ENCODE measurements around the gene PDE4B. TPM values are rescaled to one million over a fixed set of nuclear protein-coding genes. Genes with fewer than 3 reads are reported as not detected.

Gene PDE4B
- total RNA-seq, 1 donor from 2014 or later: 29.0 TPM

DNA sequence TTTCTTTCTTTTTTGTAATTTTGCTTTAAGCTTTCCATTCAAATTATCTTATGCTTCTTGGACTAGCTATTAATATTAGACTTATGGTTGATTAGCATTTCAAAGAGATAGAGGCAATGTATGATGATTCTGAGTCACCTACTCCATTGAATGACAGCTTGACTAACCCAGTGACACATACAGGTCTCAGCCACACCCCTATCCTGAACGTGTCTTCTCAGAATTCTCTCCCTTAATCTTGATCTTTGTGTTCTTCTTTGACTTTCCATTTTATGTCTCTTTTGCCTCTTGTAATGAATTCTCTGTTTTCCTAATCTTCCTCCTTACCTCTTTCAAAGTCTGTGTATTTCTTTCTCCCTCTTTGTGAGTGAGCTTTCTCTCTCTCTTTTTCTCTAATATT, 241.1 kb downstream of the PDE4B start:
- intact Hi-C loops (cut with DNase I): no loop called here
- no peaks in the 10 kb centered on the region for H3K27me3 ChIP-seq
- H3K36me3 ChIP-seq: no peaks in the 10 kb centered on the region
- no peaks in the 10 kb centered on the region for H3K9me3 ChIP-seq
- no peak for DNase-seq (ENCODE audit: extremely low spot score in 2 of 2)
- H3K27ac ChIP-seq: no peak overlapping the region
- H3K4me1 ChIP-seq: no peaks in the 10 kb centered on the region
- TF ChIP-seq POLR2AphosphoS5 (IDR thresholded peaks at IDR 0.05; ENCODE audit: insufficient read depth in 1 of 2, low read depth in 1 of 2) (no peak), POLR2A (IDR thresholded peaks at IDR 0.05) (no peak)
- TF ChIP-seq, protein P1, sequence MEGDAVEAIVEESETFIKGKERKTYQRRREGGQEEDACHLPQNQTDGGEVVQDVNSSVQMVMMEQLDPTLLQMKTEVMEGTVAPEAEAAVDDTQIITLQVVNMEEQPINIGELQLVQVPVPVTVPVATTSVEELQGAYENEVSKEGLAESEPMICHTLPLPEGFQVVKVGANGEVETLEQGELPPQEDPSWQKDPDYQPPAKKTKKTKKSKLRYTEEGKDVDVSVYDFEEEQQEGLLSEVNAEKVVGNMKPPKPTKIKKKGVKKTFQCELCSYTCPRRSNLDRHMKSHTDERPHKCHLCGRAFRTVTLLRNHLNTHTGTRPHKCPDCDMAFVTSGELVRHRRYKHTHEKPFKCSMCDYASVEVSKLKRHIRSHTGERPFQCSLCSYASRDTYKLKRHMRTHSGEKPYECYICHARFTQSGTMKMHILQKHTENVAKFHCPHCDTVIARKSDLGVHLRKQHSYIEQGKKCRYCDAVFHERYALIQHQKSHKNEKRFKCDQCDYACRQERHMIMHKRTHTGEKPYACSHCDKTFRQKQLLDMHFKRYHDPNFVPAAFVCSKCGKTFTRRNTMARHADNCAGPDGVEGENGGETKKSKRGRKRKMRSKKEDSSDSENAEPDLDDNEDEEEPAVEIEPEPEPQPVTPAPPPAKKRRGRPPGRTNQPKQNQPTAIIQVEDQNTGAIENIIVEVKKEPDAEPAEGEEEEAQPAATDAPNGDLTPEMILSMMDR (IDR thresholded peaks at IDR 0.05): no peak
- H3K4me3 ChIP-seq: no peak overlapping the region

- TF ChIP-seq POLR2A (IDR thresholded peaks at IDR 0.05): no peak
- TF ChIP-seq POLR2AphosphoS5 (IDR thresholded peaks at IDR 0.05; ENCODE audit: insufficient read depth in 1 of 2, low read depth in 1 of 2): no peak
- TF ChIP-seq, protein P1 (IDR thresholded peaks at IDR 0.05): no peak
- no peaks in the 10 kb centered on the region for H3K4me1 ChIP-seq
- no peaks in the 10 kb centered on the region for H3K36me3 ChIP-seq
- no peak for DNase-seq (ENCODE audit: extremely low spot score in 2 of 2)
- no peaks in the 10 kb centered on the region for H3K9me3 ChIP-seq
- intact Hi-C loops (cut with DNase I): no loop called here
- no peaks in the 10 kb centered on the region for H3K27me3 ChIP-seq
- no peak overlapping the region for H3K4me3 ChIP-seq
- no peak overlapping the region for H3K27ac ChIP-seq
These were observed 243.0 kb downstream of the PDE4B start for GRCh38 chr1:66035616-66036245.

- intact Hi-C loops (cut with DNase I): no loop called here
- TF ChIP-seq POLR2AphosphoS5 (IDR thresholded peaks at IDR 0.05; ENCODE audit: insufficient read depth in 1 of 2, low read depth in 1 of 2): no peak
These were observed 249.0 kb downstream of the PDE4B start for GRCh38 chr1:66041654-66042053.

GRCh38 chr1:66043186-66043585, 250.5 kb downstream of the PDE4B start:
- intact Hi-C loops (cut with DNase I): no loop called here
- no peak overlapping the region for H3K27ac ChIP-seq
- no peaks in the 10 kb centered on the region for H3K36me3 ChIP-seq
- no peak for DNase-seq (ENCODE audit: extremely low spot score in 2 of 2)
- no peaks in the 10 kb centered on the region for H3K27me3 ChIP-seq
- no peak for TF ChIP-seq POLR2AphosphoS5 (IDR thresholded peaks at IDR 0.05; ENCODE audit: insufficient read depth in 1 of 2, low read depth in 1 of 2)
- TF ChIP-seq, protein P1 (IDR thresholded peaks at IDR 0.05): no peak
- TF ChIP-seq POLR2A (IDR thresholded peaks at IDR 0.05): no peak
- no peaks in the 10 kb centered on the region for H3K9me3 ChIP-seq
- H3K4me3 ChIP-seq: no peak overlapping the region
- H3K4me1 ChIP-seq: no peaks in the 10 kb centered on the region

More at GRCh38 chr1:66041654-66042053, 249.0 kb downstream of the PDE4B start:
- Histone ChIP-seq H3K27me3 (no peaks in the 10 kb centered on the region), H3K4me3 (no peak overlapping the region), H3K9me3 (no peaks in the 10 kb centered on the region), H3K4me1 (no peaks in the 10 kb centered on the region), H3K27ac (no peak overlapping the region), H3K36me3 (no peaks in the 10 kb centered on the region)
- no peak for DNase-seq (ENCODE audit: extremely low spot score in 2 of 2)

GRCh38 chr1:66044912-66045311, 252.2 kb downstream of the PDE4B start:
- TF ChIP-seq POLR2AphosphoS5 (IDR thresholded peaks at IDR 0.05; ENCODE audit: insufficient read depth in 1 of 2, low read depth in 1 of 2): no peak
- no peak for TF ChIP-seq POLR2A (IDR thresholded peaks at IDR 0.05)
- TF ChIP-seq, protein P1 (IDR thresholded peaks at IDR 0.05): no peak

More at GRCh38 chr1:66044912-66045311, 252.2 kb downstream of the PDE4B start:
- intact Hi-C loops (cut with DNase I): no loop called here
- no peaks in the 10 kb centered on the region for H3K4me1 ChIP-seq
- H3K4me3 ChIP-seq: no peak overlapping the region
- no peaks in the 10 kb centered on the region for H3K9me3 ChIP-seq
- H3K36me3 ChIP-seq: no peaks in the 10 kb centered on the region
- DNase-seq (ENCODE audit: extremely low spot score in 2 of 2): no peak
- no peaks in the 10 kb centered on the region for H3K27me3 ChIP-seq
- H3K27ac ChIP-seq: no peak overlapping the region

Data from vagina (tissue), 2 donors.